Prostate gland (tissue), 2 donors: ENCODE results near the gene MTMR3. TPM values are rescaled to one million over a fixed set of nuclear protein-coding genes. Genes with fewer than 3 reads are reported as not detected.

Experiments used
- DNase-seq: peaks from one replicate; pipeline ENCODE4 v3.0.0-alpha.2; 2019; ENCODE audit warnings: low spot score
- H3K27ac ChIP-seq, 2 donors: fragments of 200-600 bp; sonication (generic); 2 replicates each; pipeline ENCODE4 v1.5.1; 2017 to 2019
- H3K27me3 ChIP-seq: fragments of 200-600 bp; sonication (generic); replicated peaks from 2 replicates; pipeline ENCODE4 v1.5.1; 2019; ENCODE audit not compliant: insufficient read depth
- H3K36me3 ChIP-seq, 2 donors: fragments of 200-600 bp; sonication (generic); 1 replicate in 1 of 2; 2 replicates in 1 of 2; pipeline versions ENCODE4 v1.5.1 to v1.8.1; 2017 to 2019
- H3K4me1 ChIP-seq: fragments of 200-600 bp; sonication (generic); replicated peaks from 2 replicates; pipeline ENCODE4 v1.5.1; 2019
- H3K4me3 ChIP-seq, 2 donors: fragments of 200-600 bp; sonication (generic); 2 replicates each; pipeline ENCODE4 v1.5.1; 2017 to 2019
- H3K9me3 ChIP-seq: fragments of 200-600 bp; sonication (generic); 2 replicates; pipeline ENCODE4 v1.5.1; 2017
- POLR2A ChIP-seq: fragments of 450-650 bp; IDR thresholded peaks from one replicate; pipeline ENCODE4 v1.6.1; 2016; ENCODE audit warnings: antibody characterized with exemption, mild to moderate bottlenecking
- POLR2AphosphoS5 ChIP-seq: sonication (generic); formaldehyde crosslinking; IDR thresholded peaks from one replicate; pipeline ENCODE4 v1.6.1; 2017; ENCODE audit warnings: antibody characterized with exemption
- WGBS: methylation state at CpG from one replicate; pipeline ENCODE4 v1.1.5; 2018; 5-methylcytosine and 5-hydroxymethylcytosine counted together
- intact Hi-C: fragments of 100-400 bp; cut with DNase I; formaldehyde crosslinking; loops from one replicate; pipeline ENCODE4 v1.14.2; 2022
- total RNA-seq, 2 donors: library from RNA; depleted of rRNA; stranded (reverse); fragments of >200 nt; gene quantifications; one replicate each; pipeline ENCODE4 v1.1.0, GENCODE V29; 2016
- TF ChIP-seq, protein P1 (sequence below), 4 experiments: fragments of 200-600 bp in 2 of 4; fragments of 450-650 bp in 2 of 4; sonication (generic) in 2 of 4; IDR thresholded peaks; 1 replicate in 3 of 4; 2 replicates in 1 of 4; pipeline ENCODE4 v1.5.1; 2016 to 2019; ENCODE audit warnings: antibody characterized with exemption in 4 of 4, mild to moderate bottlenecking in 2 of 4, moderate library complexity in 2 of 4

MTMR3 gene
- total RNA-seq, 2 donors from 2014 or later: 37.9 to 93.7 TPM

DNA sequence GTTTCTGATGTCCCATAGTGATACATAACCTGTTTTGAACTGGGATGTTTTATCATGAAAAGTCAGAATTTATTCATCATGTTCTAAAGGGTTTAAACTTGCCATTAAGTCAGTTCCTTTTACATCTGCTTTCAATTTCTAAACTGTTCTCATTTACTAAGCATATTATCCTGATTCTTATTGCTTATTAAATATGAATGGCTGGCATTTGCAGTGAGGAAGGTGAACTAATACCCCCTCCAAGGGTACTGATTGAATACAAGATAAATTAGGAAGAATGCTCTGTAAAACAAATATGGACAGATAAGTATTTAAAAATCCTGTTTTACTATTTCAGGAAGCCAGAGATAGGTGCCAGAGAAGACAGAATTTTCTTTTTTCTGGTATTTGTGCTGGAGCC, 126.5 kb downstream of the MTMR3 start:
- Histone ChIP-seq H3K27ac (peak overlapping the region; percentile 11 to 24), H3K9me3 (no peaks in the 10 kb centered on the region), H3K27me3 (no peaks in the 10 kb centered on the region), H3K4me3 (no peak overlapping the region), H3K36me3 (no peaks in the 10 kb centered on the region), H3K4me1 (peaks cover 18% of the 10 kb centered on the region)
- no peak for DNase-seq
- TF ChIP-seq POLR2A (no peak), POLR2AphosphoS5 (no peak)
- TF ChIP-seq, protein P1, sequence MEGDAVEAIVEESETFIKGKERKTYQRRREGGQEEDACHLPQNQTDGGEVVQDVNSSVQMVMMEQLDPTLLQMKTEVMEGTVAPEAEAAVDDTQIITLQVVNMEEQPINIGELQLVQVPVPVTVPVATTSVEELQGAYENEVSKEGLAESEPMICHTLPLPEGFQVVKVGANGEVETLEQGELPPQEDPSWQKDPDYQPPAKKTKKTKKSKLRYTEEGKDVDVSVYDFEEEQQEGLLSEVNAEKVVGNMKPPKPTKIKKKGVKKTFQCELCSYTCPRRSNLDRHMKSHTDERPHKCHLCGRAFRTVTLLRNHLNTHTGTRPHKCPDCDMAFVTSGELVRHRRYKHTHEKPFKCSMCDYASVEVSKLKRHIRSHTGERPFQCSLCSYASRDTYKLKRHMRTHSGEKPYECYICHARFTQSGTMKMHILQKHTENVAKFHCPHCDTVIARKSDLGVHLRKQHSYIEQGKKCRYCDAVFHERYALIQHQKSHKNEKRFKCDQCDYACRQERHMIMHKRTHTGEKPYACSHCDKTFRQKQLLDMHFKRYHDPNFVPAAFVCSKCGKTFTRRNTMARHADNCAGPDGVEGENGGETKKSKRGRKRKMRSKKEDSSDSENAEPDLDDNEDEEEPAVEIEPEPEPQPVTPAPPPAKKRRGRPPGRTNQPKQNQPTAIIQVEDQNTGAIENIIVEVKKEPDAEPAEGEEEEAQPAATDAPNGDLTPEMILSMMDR (IDR thresholded peaks at IDR 0.05): no peak
- intact Hi-C loops: loop anchor here (5.0 to 10.0 kb wide), 3 partner anchors 172 to 382 kb away; partner anchors contain the start of gene ASCC2

DNA sequence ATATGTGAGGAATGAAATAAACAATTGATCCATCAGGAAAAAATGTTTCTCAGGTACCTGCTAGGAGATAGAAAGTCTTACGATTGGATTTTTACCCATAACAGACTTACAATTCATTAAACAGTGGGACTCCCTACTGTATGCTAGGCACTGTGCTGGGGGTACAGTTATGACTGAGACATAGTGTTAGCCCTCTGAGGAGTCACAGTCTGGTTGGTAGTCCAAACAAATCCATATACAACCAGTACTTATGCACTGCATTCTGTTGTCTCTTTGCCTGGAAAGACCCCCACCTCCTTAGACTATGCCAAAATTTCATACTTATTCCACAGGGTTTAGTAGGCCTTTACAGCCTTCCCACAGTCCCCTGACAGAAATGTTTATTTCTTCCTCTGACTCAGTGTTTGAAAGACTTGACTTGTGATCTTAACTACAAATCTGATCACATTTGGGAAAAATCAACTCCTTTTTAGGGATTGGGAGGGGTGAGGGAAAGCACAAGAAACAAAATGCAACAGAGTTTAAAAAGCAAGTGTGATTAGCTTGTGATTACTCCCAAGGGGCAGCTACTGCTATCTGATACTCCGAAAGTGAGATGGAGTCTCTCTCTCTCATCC, 127.9 kb downstream of the MTMR3 start:
- WGBS: 37% methylated on average over 2 of the region's 2 CpGs
- Histone ChIP-seq H3K4me1 (peaks cover 18% of the 10 kb centered on the region), H3K9me3 (no peaks in the 10 kb centered on the region), H3K36me3 (no peaks in the 10 kb centered on the region), H3K27ac (peak overlapping the region in 1 of 2 donors; percentile 24), H3K27me3 (no peaks in the 10 kb centered on the region), H3K4me3 (no peak overlapping the region)
- no peak for DNase-seq
- intact Hi-C loops: no loop called here
- no peak for TF ChIP-seq POLR2A
- TF ChIP-seq POLR2AphosphoS5: no peak
- TF ChIP-seq, protein P1 (IDR thresholded peaks at IDR 0.05): no peak

DNA sequence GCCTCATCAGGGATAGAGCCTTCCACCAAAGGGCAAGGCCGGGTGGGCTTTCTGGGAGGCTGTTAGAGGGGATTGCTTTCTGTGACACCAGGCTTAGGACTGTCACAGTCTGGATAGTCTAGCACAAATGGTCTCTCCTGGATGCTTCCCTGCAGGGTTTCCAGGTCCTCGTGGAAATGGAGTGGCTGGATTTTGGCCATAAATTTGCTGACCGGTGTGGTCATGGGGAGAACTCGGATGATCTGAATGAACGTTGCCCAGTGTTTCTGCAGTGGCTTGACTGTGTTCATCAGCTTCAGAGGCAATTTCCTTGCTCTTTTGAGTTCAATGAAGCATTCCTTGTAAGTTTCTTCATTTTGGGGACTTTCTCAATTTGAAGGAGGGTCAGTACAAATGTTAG, 130.2 kb downstream of the MTMR3 start:
- H3K9me3 ChIP-seq: no peaks in the 10 kb centered on the region
- no peak overlapping the region for H3K27ac ChIP-seq
- H3K4me3 ChIP-seq: no peak overlapping the region
- peaks cover 6% of the 10 kb centered on the region in 2 donors for H3K36me3 ChIP-seq
- TF ChIP-seq POLR2AphosphoS5 (no peak), POLR2A (no peak)
- TF ChIP-seq, protein P1 (IDR thresholded peaks at IDR 0.05): no peak
- H3K4me1 ChIP-seq: peaks cover 12% of the 10 kb centered on the region
- 83% methylated on average over 5 of the region's 5 CpGs for WGBS
- intact Hi-C loops: no loop called here
- no peaks in the 10 kb centered on the region for H3K27me3 ChIP-seq
- no peak for DNase-seq

DNA sequence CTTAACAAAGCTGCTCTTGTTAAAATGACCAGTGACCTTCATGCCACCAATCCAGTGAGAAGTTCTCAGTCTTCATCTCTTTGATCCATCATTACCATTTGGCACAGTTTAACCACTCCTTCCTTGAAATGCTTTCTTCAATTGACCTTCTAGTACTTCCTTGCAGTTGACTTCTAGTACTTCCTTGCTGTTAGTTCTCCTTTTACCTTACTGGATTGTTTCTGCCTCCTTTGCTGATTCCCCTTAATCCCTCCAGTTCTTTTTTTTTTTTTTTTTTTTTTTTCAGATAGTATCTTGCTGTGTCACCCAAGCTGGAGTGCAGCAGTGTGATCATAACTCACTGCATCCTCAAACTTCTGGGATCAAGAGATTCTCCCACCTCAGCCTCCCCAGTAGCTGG, 131.3 kb downstream of the MTMR3 start:
- DNase-seq: no peak
- Histone ChIP-seq H3K4me1 (peaks cover 11% of the 10 kb centered on the region), H3K9me3 (no peaks in the 10 kb centered on the region), H3K4me3 (no peak overlapping the region), H3K36me3 (peaks cover 6% of the 10 kb centered on the region in 2 donors), H3K27me3 (no peaks in the 10 kb centered on the region), H3K27ac (no peak overlapping the region)
- intact Hi-C loops: no loop called here
- TF ChIP-seq, protein P1 (IDR thresholded peaks at IDR 0.05): no peak
- TF ChIP-seq POLR2A (no peak), POLR2AphosphoS5 (no peak)

DNA sequence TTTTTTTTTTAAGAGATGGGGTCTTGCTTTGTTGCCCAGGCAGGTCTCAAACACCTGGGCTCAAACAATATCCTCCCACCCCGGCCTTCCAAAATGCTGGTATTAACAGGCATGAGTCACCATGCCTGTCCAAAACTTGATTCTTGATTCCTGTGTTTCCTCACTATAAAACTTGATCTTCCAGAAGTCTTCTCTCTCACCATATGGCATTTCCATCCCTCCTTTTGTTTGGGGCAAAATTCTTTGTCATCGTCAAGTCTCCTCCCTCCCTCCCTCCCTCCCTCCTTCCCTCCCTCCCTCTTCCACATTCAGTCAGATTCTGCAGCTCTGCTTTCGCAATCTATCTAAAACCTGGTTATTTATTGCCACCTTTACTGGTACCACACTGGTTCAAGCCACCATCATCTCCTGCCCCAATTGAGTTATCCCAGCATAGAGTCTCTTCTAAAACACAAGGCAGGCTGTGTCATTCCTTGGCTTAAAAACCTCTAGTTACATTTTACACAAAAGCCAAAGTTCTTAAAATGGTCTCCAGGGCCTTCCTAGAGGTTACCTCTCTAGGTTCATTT, 132.3 kb downstream of the MTMR3 start:
- no peak overlapping the region for H3K4me3 ChIP-seq
- H3K9me3 ChIP-seq: no peaks in the 10 kb centered on the region
- TF ChIP-seq POLR2AphosphoS5 (no peak), POLR2A (no peak)
- TF ChIP-seq, protein P1 (IDR thresholded peaks at IDR 0.05): no peak
- peaks cover 11 to 15% of the 10 kb centered on the region in 2 donors for H3K36me3 ChIP-seq
- H3K27me3 ChIP-seq: no peaks in the 10 kb centered on the region
- no peak overlapping the region for H3K27ac ChIP-seq
- DNase-seq: no peak
- peaks cover 2% of the 10 kb centered on the region for H3K4me1 ChIP-seq
- 61% methylated on average over 3 of the region's 3 CpGs for WGBS
- intact Hi-C loops: no loop called here
